A172 (cell line): ENCODE data around the gene MYO18A. TPM values are rescaled to one million over a fixed set of nuclear protein-coding genes. Genes with fewer than 3 reads are reported as not detected.
A peak's percentile ranks its signal among the peaks of the same experiment; 100 is the strongest.
"Not testable (repeated sequence)": the region's sequence is repeated elsewhere in the genome, so short reads cannot be mapped to it uniquely, and the experiment has no call there.

Source experiments
- DNase-seq: peaks from one replicate; pipeline ENCODE4 v3.0.0-alpha.2; 2015; ENCODE audit warnings: low spot score
- total RNA-seq: library from RNA; depleted of rRNA; stranded (reverse); fragments of >200 nt; shearing (Covaris generic); gene quantifications from 2 replicates; pipeline ENCODE4 v1.2.3, GENCODE V29; 2014; rRNA removed

Gene MYO18A, protein sequence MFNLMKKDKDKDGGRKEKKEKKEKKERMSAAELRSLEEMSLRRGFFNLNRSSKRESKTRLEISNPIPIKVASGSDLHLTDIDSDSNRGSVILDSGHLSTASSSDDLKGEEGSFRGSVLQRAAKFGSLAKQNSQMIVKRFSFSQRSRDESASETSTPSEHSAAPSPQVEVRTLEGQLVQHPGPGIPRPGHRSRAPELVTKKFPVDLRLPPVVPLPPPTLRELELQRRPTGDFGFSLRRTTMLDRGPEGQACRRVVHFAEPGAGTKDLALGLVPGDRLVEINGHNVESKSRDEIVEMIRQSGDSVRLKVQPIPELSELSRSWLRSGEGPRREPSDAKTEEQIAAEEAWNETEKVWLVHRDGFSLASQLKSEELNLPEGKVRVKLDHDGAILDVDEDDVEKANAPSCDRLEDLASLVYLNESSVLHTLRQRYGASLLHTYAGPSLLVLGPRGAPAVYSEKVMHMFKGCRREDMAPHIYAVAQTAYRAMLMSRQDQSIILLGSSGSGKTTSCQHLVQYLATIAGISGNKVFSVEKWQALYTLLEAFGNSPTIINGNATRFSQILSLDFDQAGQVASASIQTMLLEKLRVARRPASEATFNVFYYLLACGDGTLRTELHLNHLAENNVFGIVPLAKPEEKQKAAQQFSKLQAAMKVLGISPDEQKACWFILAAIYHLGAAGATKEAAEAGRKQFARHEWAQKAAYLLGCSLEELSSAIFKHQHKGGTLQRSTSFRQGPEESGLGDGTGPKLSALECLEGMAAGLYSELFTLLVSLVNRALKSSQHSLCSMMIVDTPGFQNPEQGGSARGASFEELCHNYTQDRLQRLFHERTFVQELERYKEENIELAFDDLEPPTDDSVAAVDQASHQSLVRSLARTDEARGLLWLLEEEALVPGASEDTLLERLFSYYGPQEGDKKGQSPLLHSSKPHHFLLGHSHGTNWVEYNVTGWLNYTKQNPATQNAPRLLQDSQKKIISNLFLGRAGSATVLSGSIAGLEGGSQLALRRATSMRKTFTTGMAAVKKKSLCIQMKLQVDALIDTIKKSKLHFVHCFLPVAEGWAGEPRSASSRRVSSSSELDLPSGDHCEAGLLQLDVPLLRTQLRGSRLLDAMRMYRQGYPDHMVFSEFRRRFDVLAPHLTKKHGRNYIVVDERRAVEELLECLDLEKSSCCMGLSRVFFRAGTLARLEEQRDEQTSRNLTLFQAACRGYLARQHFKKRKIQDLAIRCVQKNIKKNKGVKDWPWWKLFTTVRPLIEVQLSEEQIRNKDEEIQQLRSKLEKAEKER (N-terminal part only)
- total RNA-seq = 35.8 and 43.9 TPM in 2 replicates

DNA sequence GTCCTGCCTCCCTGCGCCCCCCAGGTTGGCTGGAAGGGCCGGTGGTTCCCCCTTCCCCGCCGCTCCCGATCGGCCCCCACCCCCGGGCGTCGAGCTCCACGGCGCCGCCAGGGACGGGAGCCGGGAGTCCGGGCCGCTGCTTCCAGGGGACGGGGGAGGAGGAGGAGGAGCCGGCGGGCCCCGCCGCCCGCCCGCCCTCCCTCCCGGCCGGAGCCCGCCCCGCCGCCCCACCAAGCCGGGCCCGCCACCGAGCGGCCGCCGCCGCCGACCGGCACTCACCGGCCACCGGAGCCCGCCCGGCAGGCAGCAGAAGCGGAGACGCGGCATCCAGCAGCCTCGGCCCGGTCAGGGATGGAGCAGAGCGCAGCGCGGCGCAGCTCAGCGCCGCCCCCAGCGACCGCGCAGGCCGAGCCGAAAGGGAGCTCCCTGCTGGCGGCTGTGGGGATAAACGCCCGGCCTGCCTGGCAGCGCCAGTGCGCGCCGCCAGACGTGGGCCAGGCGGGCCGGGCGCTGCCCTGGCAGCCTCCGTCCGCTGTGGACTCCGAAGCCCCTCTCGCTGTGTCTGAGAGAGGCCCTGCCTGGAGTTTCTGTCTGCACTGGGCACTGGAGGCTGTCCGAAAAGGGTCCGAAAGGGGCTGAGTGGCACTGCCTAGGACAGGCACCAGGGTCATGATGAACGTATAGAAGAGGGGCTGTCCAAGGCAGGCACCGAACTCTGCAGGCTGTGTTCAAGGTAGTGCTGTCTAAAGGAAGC is at the start of gene MYO18A:
Gene MYO18A (minus strand): TSS at position 365 of the 754 bp plus-strand sequence. CDS start 13,458 bp downstream, outside the sequence.
- peak; percentile 55 for DNase-seq

DNA sequence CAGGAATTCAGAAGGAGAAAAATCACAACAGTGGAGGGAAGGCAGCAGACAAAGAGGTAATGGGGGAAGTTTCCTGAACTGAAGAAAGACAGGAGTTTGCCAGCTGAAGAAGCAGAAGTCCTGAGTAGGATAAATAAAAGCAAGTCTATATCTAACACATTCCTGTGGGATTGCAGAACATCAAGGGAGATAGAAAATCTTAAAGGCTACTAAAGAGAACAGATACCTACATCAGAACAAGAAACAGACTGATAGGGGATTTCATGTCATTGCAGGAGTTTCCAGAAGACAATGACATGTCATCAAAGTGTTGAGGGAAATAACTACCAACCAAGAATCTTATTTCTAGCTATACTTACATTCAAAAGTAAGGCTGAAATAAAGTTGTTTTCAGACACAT is 45.2 kb upstream of the MYO18A start:
- DNase-seq = no peak

DNA sequence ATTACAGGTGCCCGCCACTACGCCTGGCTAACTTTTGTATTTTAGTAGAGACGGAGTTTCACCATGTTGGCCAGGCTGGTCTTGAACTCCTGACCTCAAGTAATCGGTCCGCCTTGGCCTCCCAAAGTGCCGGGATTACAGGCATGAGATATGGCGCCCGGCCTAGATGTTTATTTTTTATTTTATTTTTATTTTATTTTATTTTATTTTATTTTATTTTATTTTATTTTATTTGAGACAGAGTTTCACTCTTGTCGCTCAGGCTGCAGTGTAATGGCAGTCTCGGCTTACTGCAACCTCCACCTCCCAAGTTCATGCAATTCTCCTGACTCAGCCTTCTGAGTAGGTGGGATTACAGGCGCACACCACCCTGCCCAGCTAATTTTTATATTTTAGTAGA is 41.1 kb upstream of the MYO18A start:
- not testable (repeated sequence) for DNase-seq

- peak; percentile 85 for DNase-seq
Observed at GRCh38 chr17:29219378-29220047, 39.3 kb upstream of the MYO18A start.

DNA sequence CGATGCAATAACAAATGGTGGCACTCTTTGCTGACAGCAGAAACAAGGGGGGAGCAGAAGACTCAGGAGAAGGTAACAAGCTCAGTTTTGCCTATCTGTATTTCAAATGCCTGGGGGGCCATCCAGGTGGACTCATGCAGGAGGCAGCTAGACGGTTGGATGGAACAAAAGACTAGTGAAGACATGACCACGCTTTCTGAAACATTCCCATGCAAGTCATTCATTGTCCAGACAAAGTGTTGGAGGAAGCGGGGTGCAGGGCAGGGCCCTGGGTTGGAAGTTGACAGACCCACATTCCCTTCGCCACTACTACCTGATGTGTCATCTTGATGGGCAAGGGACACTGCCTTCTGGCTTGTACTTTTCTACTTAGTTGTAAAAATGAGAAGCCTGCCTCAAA is 36.7 kb upstream of the MYO18A start:
- no peak for DNase-seq

GRCh38 chr17:29216181-29216580 is 36.0 kb upstream of the MYO18A start:
- DNase-seq = no peak

- DNase-seq = peak; percentile 41
Observed at GRCh38 chr17:29215717-29216116, 35.5 kb upstream of the MYO18A start.

- no peak for DNase-seq
Observed at GRCh38 chr17:29215174-29215573, 35.0 kb upstream of the MYO18A start.

DNA sequence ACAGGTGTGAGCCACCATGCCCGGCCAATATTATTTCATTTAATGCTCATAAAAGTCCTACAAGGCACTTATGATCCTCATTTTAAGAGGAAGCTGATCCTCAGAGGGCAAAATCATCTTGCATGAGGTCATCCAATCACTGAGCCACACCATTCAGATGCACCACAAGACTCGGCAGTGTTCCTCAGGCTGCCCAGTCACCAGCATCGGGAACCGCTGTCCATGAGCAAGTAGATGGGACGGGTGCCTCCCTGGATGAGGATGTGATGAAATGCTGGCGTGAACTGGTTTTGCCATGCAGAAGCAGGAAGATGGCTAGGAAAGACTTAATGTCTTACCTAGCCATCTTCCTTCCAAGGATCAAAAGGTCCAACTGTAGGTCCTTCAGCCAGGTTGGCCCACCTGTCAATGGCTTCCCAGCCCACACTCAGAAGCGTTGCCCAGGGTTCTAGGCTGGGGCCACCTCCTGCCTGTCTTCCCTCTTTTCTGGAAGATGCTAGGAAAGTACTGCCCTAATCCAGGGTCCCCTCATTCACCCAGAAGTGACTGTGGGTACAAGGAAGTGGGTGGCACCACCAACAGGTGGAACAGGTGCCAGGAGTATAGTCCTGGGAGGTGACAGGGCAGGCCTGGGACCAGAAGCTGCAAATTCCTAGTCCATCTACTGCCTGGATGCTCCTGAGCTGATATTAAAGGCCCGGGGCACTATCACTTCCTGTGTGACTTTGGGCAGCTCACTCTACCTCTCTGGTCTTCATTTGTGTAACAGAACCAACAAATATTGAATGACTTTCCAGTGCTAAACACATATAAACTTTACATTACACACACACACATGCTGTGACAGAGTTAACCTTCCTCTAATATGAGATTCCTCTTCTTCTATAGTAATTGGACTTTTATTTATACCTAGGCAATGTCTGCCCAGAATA is 34.3 kb upstream of the MYO18A start:
- no peak for DNase-seq

GRCh38 chr17:29212681-29213121 is 32.5 kb upstream of the MYO18A start:
- peak; percentile 24 for DNase-seq

- DNase-seq = no peak
Observed at GRCh38 chr17:29212094-29212631, 32.0 kb upstream of the MYO18A start.

DNA sequence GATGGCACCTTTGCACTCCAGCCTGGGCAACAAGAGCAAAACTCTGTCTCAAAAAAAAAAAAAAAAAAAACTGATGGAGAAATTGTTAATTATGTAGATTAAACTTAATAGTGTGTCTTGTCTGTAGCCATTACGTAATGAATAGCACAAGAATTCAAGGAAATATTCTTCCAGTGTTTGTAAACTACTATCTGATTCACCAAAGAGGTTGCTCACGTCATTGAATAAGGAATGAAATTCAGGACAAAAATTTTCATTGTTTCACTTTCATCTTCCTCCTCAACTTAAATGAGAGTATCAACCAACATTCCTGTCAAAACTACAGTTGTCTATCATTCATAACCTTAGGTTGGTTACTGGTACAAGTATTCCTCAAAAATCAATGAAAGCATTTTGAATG is 30.7 kb upstream of the MYO18A start:
- DNase-seq = no peak

DNA sequence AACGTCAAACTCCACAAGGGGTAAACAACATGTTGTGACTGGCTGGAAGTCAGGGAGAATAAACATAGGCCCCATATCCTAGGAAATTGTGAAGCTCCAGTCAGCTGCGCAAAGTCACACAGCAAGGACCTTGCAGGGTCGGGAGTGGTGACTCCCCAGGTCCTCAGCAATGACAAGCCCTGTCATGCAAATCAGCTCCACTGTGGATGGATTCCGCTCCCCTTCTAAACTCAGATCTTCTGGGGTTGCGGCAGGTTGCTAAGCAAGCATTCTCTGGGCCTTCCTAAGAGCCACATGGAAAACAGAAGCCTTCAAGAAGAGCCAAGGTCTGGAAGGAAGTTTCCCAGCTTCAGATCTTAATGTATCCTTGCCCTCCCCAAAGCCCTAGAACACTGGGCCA is 28.9 kb upstream of the MYO18A start:
- no peak for DNase-seq

DNA sequence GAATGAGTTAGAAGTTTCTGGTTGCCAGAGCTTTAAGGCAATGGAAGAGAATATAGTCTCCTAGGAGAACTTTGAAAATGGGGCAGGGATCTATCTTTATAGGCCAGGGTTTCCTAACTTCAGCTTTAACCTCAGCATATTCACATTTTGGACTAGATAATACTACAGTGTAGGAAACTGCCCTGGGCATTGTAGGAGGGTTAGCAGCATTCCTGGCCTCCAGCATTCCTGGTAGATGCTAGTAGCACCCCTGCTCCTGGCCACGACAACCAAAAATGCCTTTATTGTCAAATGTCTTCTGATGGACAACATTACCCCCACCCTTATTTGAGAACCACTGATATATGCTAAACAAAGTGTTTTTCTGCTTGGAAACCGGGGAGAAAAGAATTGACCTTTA is 27.8 kb upstream of the MYO18A start:
- no peak for DNase-seq

- DNase-seq = no peak
Observed at GRCh38 chr17:29205047-29205446, 24.8 kb upstream of the MYO18A start.

DNA sequence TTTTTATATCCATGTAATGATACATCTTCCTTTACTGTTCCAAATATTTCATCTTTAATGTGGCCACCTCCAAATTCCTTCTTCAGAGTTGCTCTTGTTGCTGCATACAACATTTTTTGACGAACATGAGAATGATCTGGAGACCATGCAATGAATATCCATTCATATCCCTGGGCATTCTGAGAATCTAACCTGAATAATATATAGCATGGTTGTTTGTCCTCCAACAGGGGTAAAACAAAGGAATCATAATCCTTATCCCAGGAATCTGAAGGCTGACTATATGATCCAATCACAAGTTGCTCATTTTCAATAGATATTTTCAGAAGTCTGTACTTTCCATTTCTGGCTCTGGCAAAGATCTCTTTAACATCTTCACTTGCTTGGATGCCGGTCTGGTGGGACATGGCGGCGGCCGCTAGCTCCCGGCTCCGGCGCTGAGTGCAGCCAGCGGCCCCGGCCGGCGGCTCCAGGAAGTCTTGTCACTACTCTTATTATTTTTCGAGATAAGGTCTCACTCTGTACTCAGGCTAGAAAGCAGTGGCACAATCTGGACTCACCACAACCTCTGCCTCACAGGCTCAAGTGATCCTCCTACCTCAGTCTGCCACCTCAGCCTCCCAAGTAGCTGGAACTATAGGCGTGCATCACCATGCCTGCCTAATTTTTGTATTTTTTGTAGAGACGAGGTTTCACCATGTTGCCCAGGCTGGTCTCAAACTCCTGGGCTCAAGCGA is 24.0 kb upstream of the MYO18A start:
- DNase-seq = not testable (repeated sequence)

- no peak for DNase-seq
Observed at GRCh38 chr17:29197516-29198272, 17.5 kb upstream of the MYO18A start.
